Measurements from ENCODE around the gene GRXCR2.
"Not testable (repeated sequence)": the region's sequence is repeated elsewhere in the genome, so short reads cannot be mapped to it uniquely, and the experiment has no call there.

The GRXCR2 gene

GRCh38 chr5:145872486-145872885 is 328 bp downstream of the GRXCR2 start:
- no peak for DNase-seq

- DNase-seq, result no peak
Measured at GRCh38 chr5:145869753-145870152, 3.1 kb downstream of the GRXCR2 start.

GRCh38 chr5:145867806-145868205 is 5.0 kb downstream of the GRXCR2 start:
- DNase-seq, result no peak

- not testable (repeated sequence) for DNase-seq
Measured at GRCh38 chr5:145864432-145864831, 8.4 kb downstream of the GRXCR2 start.

GRCh38 chr5:145863003-145863402 is 9.8 kb downstream of the GRXCR2 start:
- DNase-seq, result no peak

- DNase-seq, result no peak
Measured at GRCh38 chr5:145859897-145860296, 12.9 kb downstream of the GRXCR2 start.

- no peak for DNase-seq
Measured at GRCh38 chr5:145859453-145859852, 13.4 kb downstream of the GRXCR2 start.

GRCh38 chr5:145858959-145859358 is 13.9 kb downstream of the GRXCR2 start:
- DNase-seq, result no peak

- DNase-seq, result no peak
Measured at GRCh38 chr5:145856285-145856818, 16.5 kb downstream of the GRXCR2 start.

- DNase-seq, result no peak
Measured at GRCh38 chr5:145855763-145856267, 17.0 kb downstream of the GRXCR2 start.

GRCh38 chr5:145854651-145855258 is 18.1 kb downstream of the GRXCR2 start:
- no peak for DNase-seq

- DNase-seq, result no peak
Measured at GRCh38 chr5:145853781-145854376, 18.9 kb downstream of the GRXCR2 start.

- DNase-seq, result no peak
Measured at GRCh38 chr5:145852990-145853389, 19.8 kb downstream of the GRXCR2 start.

GRCh38 chr5:145848854-145849253 is 24.0 kb downstream of the GRXCR2 start:
- no peak for DNase-seq

- DNase-seq, result no peak
Measured at GRCh38 chr5:145847499-145848497, 25.0 kb downstream of the GRXCR2 start.

GRCh38 chr5:145846081-145846480 is 26.7 kb downstream of the GRXCR2 start:
- DNase-seq, result no peak

GRCh38 chr5:145841299-145841698 is 31.5 kb downstream of the GRXCR2 start:
- no peak for DNase-seq

GRCh38 chr5:145840458-145841132 is 32.2 kb downstream of the GRXCR2 start:
- no peak for DNase-seq

GRCh38 chr5:145838276-145838675 is 34.5 kb downstream of the GRXCR2 start:
- no peak for DNase-seq

GRCh38 chr5:145836241-145836640 is 36.6 kb downstream of the GRXCR2 start:
- DNase-seq, result not testable (repeated sequence)

- DNase-seq, result no peak
Measured at GRCh38 chr5:145835848-145836239, 37.0 kb downstream of the GRXCR2 start.
